AML-193 (cell line): ENCODE measurements around the gene ZNF521.

ENCODE experiments used
- DNase-seq, 2 experiments: peaks; one replicate each; lab custom pipeline; 2025; lab: John Stamatoyannopoulos, UW

ZNF521 gene

GRCh38 chr18:25125680-25126079 lies 226.3 kb downstream of the ZNF521 start:
- no peak for DNase-seq

GRCh38 chr18:25123438-25124232 lies 228.3 kb downstream of the ZNF521 start:
- no peak for DNase-seq

GRCh38 chr18:25121442-25121841 lies 230.5 kb downstream of the ZNF521 start:
- no peak for DNase-seq

GRCh38 chr18:25113566-25113965 lies 238.4 kb downstream of the ZNF521 start:
- no peak for DNase-seq

- DNase-seq: no peak
Measured at GRCh38 chr18:25112821-25113434, 239.0 kb downstream of the ZNF521 start.

- no peak for DNase-seq
Measured at GRCh38 chr18:25111377-25112288, 240.3 kb downstream of the ZNF521 start.

GRCh38 chr18:25109484-25109883 lies 242.5 kb downstream of the ZNF521 start:
- no peak for DNase-seq

- DNase-seq: no peak
Measured at GRCh38 chr18:25103468-25104155, 248.4 kb downstream of the ZNF521 start.

GRCh38 chr18:25102662-25103061 lies 249.3 kb downstream of the ZNF521 start:
- DNase-seq: no peak

- DNase-seq: no peak
Measured at GRCh38 chr18:25100418-25100817, 251.5 kb downstream of the ZNF521 start.

GRCh38 chr18:25099895-25100294 lies 252.1 kb downstream of the ZNF521 start:
- DNase-seq: no peak

- no peak for DNase-seq
Measured at GRCh38 chr18:25097569-25098056, 254.4 kb downstream of the ZNF521 start.

- no peak for DNase-seq
Measured at GRCh38 chr18:25097057-25097456, 254.9 kb downstream of the ZNF521 start.

- DNase-seq: no peak
Measured at GRCh38 chr18:25093141-25093540, 258.8 kb downstream of the ZNF521 start.

- DNase-seq: no peak
Measured at GRCh38 chr18:25089470-25089869, 262.5 kb downstream of the ZNF521 start.

- no peak for DNase-seq
Measured at GRCh38 chr18:25086876-25087275, 265.1 kb downstream of the ZNF521 start.

GRCh38 chr18:25081001-25081400 lies 271.0 kb downstream of the ZNF521 start:
- no peak for DNase-seq

- DNase-seq: no peak
Measured at GRCh38 chr18:25080211-25080610, 271.8 kb downstream of the ZNF521 start.

- DNase-seq: no peak
Measured at GRCh38 chr18:25077944-25078723, 273.8 kb downstream of the ZNF521 start.

GRCh38 chr18:25077038-25077943 lies 274.7 kb downstream of the ZNF521 start:
- DNase-seq: no peak
